LNCAP (cell line): ENCODE data around the gene GALNT10.

ENCODE experiments used
- CTCF ChIP-seq: fragments of 450-650 bp; IDR thresholded peaks from 2 replicates; pipeline ENCODE4 v1.5.1; 2017; ENCODE audit warnings: mild to moderate bottlenecking

The GALNT10 gene

GRCh38 chr5:154264549-154265196, 74.1 kb downstream of the GALNT10 start:
- no peak for TF ChIP-seq CTCF

GRCh38 chr5:154265197-154265773, 74.8 kb downstream of the GALNT10 start:
- TF ChIP-seq CTCF: no peak

GRCh38 chr5:154267516-154267915, 77.0 kb downstream of the GALNT10 start:
- TF ChIP-seq CTCF: no peak

- no peak for TF ChIP-seq CTCF
These were observed 77.5 kb downstream of the GALNT10 start for GRCh38 chr5:154268073-154268472.

GRCh38 chr5:154269414-154269813, 78.9 kb downstream of the GALNT10 start:
- no peak for TF ChIP-seq CTCF

GRCh38 chr5:154271466-154271865, 80.9 kb downstream of the GALNT10 start:
- TF ChIP-seq CTCF: no peak

- TF ChIP-seq CTCF: no peak
These were observed 81.5 kb downstream of the GALNT10 start for GRCh38 chr5:154271936-154272514.
